Testis (tissue), 2 donors: Measurements from ENCODE around the gene IZUMO4.
"Not testable (repeated sequence)": the region's sequence is repeated elsewhere in the genome, so short reads cannot be mapped to it uniquely, and the experiment has no call there.

Experiments
- CTCF ChIP-seq, 3 experiments: fragments of 450-650 bp in 2 of 3; fragments of 200-600 bp in 1 of 3; sonication (generic) in 1 of 3; IDR thresholded peaks; one replicate each; pipeline ENCODE4 v1.5.1; 2016 to 2019; ENCODE audit warnings: antibody characterized with exemption in 3 of 3, mild to moderate bottlenecking in 2 of 3, moderate library complexity in 1 of 3
- POLR2A ChIP-seq: fragments of 450-650 bp; IDR thresholded peaks from one replicate; pipeline ENCODE4 v1.6.1; 2017; ENCODE audit warnings: antibody characterized with exemption, mild to moderate bottlenecking, moderate library complexity

- not testable (repeated sequence) for TF ChIP-seq CTCF (IDR thresholded peaks at IDR 0.05); POLR2A
These were observed 34.6 kb downstream of the IZUMO4 start for GRCh38 chr19:2131012-2131975.
